ENCODE data around the gene WDR70. TPM values are rescaled to one million over a fixed set of nuclear protein-coding genes. Genes with fewer than 3 reads are reported as not detected.

Gene WDR70
- total RNA-seq, 1 experiment from 2014 or later = 55.2 TPM

- H3K27ac ChIP-seq (ENCODE audit: low read depth, low read length, poor library complexity, severe bottlenecking) = no peak overlapping the region
- H3K4me3 ChIP-seq (ENCODE audit: low read depth, low read length, poor library complexity, severe bottlenecking) = no peak overlapping the region
- peaks cover 5% of the 10 kb centered on the region for H3K9me3 ChIP-seq (ENCODE audit: low read depth, low read length, poor library complexity, severe bottlenecking)
- ChIA-PET POLR2A (ENCODE audit: low non-redundant PET) (no interaction called here), CTCF (no interaction called here)
- no peaks in the 10 kb centered on the region for H3K27me3 ChIP-seq (replicated peaks; ENCODE audit: insufficient read depth, low read depth, low read length, poor library complexity)
- BruUV-seq (replicated peaks) = no TSS peak
- intact Hi-C loops (cut with micrococcal nuclease; ENCODE audit: unreplicated experiment) = loop anchor here (10.0 kb wide), 3 partner anchors 60 to 530 kb away; no protein-coding TSS in a partner anchor
- no peak for DNase-seq (ENCODE audit: low spot score)
- no peak for TF ChIP-seq EZH2 (IDR thresholded peaks at IDR 0.05; ENCODE audit: borderline replicate concordance, low read depth, low read length, poor library complexity, severe bottlenecking)
- no peak for TF ChIP-seq CTCF (conservative IDR thresholded peaks at IDR 0.05; ENCODE audit: low read depth, low read length)
- H3K4me1 ChIP-seq (ENCODE audit: insufficient read depth, low read length, poor library complexity, severe bottlenecking) = peaks cover 56% of the 10 kb centered on the region
- no peaks in the 10 kb centered on the region for H3K36me3 ChIP-seq (ENCODE audit: insufficient read depth, low read length, poor library complexity, severe bottlenecking)
These were observed 286.2 kb downstream of the WDR70 start for GRCh38 chr5:37665272-37665671.

GRCh38 chr5:37665889-37666288, 286.8 kb downstream of the WDR70 start:
- no peak overlapping the region for H3K27ac ChIP-seq (ENCODE audit: low read depth, low read length, poor library complexity, severe bottlenecking)
- no peaks in the 10 kb centered on the region for H3K36me3 ChIP-seq (ENCODE audit: insufficient read depth, low read length, poor library complexity, severe bottlenecking)
- no peak overlapping the region for H3K4me3 ChIP-seq (ENCODE audit: low read depth, low read length, poor library complexity, severe bottlenecking)
- POLR2A ChIA-PET (ENCODE audit: low non-redundant PET) = no interaction called here
- peaks cover 5% of the 10 kb centered on the region for H3K9me3 ChIP-seq (ENCODE audit: low read depth, low read length, poor library complexity, severe bottlenecking)
- TF ChIP-seq EZH2 (IDR thresholded peaks at IDR 0.05; ENCODE audit: borderline replicate concordance, low read depth, low read length, poor library complexity, severe bottlenecking) (no peak), CTCF (conservative IDR thresholded peaks at IDR 0.05; ENCODE audit: low read depth, low read length) (no peak)
- BruUV-seq (replicated peaks) = no TSS peak
- intact Hi-C loops (cut with micrococcal nuclease; ENCODE audit: unreplicated experiment) = loop anchor here (10.0 kb wide), 3 partner anchors 61 to 529 kb away; no protein-coding TSS in a partner anchor
- H3K4me1 ChIP-seq (ENCODE audit: insufficient read depth, low read length, poor library complexity, severe bottlenecking) = peaks cover 56% of the 10 kb centered on the region
- CTCF ChIA-PET = no interaction called here
- H3K27me3 ChIP-seq (replicated peaks; ENCODE audit: insufficient read depth, low read depth, low read length, poor library complexity) = no peaks in the 10 kb centered on the region
- DNase-seq (ENCODE audit: low spot score) = no peak

- Histone ChIP-seq H3K4me1 (ENCODE audit: insufficient read depth, low read length, poor library complexity, severe bottlenecking) (peaks cover 40% of the 10 kb centered on the region), H3K36me3 (ENCODE audit: insufficient read depth, low read length, poor library complexity, severe bottlenecking) (no peaks in the 10 kb centered on the region), H3K27me3 (replicated peaks; ENCODE audit: insufficient read depth, low read depth, low read length, poor library complexity) (no peaks in the 10 kb centered on the region), H3K9me3 (ENCODE audit: low read depth, low read length, poor library complexity, severe bottlenecking) (peaks cover 5% of the 10 kb centered on the region), H3K4me3 (ENCODE audit: low read depth, low read length, poor library complexity, severe bottlenecking) (no peak overlapping the region), H3K27ac (ENCODE audit: low read depth, low read length, poor library complexity, severe bottlenecking) (peak overlapping the region; percentile 2)
- POLR2A ChIA-PET (ENCODE audit: low non-redundant PET) = no interaction called here
- intact Hi-C loops (cut with micrococcal nuclease; ENCODE audit: unreplicated experiment) = loop anchor here (10.0 kb wide), 3 partner anchors 63 to 527 kb away; no protein-coding TSS in a partner anchor
- TF ChIP-seq EZH2 (IDR thresholded peaks at IDR 0.05; ENCODE audit: borderline replicate concordance, low read depth, low read length, poor library complexity, severe bottlenecking) (no peak), CTCF (conservative IDR thresholded peaks at IDR 0.05; ENCODE audit: low read depth, low read length) (no peak)
- CTCF ChIA-PET = no interaction called here
- no TSS peak for BruUV-seq (replicated peaks)
- DNase-seq (ENCODE audit: low spot score) = no peak
These were observed 288.3 kb downstream of the WDR70 start for GRCh38 chr5:37667430-37667829.
